Liver (tissue), 3 donors: ENCODE data around the gene CYP4A22.

Experiments
- EGR1 ChIP-seq, 2 donors: IDR thresholded peaks; 2 replicates each; pipeline ENCODE4 v1.6.1; 2016 to 2018; ENCODE audit warnings: antibody characterized with exemption in 2 of 2, low read depth in 2 of 2
- FOXA1 ChIP-seq: IDR thresholded peaks from 2 replicates; pipeline ENCODE4 v1.6.1; 2016; ENCODE audit warnings: antibody characterized with exemption
- GABPA ChIP-seq, 2 donors: IDR thresholded peaks in 1 of 2; conservative IDR thresholded peaks in 1 of 2; 2 replicates each; pipeline ENCODE4 v1.6.1; 2016; ENCODE audit warnings: antibody characterized with exemption in 2 of 2, mild to moderate bottlenecking in 1 of 2, moderate library complexity in 1 of 2
- JUND ChIP-seq, 2 donors: IDR thresholded peaks; 2 replicates each; pipeline ENCODE4 v1.6.1; 2016; ENCODE audit warnings: antibody characterized with exemption in 2 of 2
- RAD21 ChIP-seq, 2 donors: IDR thresholded peaks; 2 replicates each; pipeline ENCODE4 v1.6.1; 2016; ENCODE audit warnings: antibody characterized with exemption in 2 of 2, mild to moderate bottlenecking in 2 of 2
- RXRA ChIP-seq, 2 donors: IDR thresholded peaks; 2 replicates each; pipeline ENCODE4 v1.6.1; 2017 to 2018; ENCODE audit warnings: antibody characterized with exemption in 2 of 2, mild to moderate bottlenecking in 1 of 2
- TAF1 ChIP-seq: conservative IDR thresholded peaks from 2 replicates; pipeline ENCODE4 v1.6.1; 2016; ENCODE audit warnings: antibody characterized with exemption, mild to moderate bottlenecking
- TF ChIP-seq, protein P1 (sequence below): fragments of 150-350 bp; IDR thresholded peaks from 2 replicates; pipeline ENCODE4 v1.5.1; 2017; ENCODE audit warnings: improper control_type of control experiment, low read depth, low read length; ENCODE audit not compliant: missing input control
- TF ChIP-seq, protein P2 (sequence below): IDR thresholded peaks from 2 replicates; pipeline ENCODE4 v1.6.1; 2016; ENCODE audit warnings: antibody characterized with exemption
- TF ChIP-seq, protein P3 (sequence below): IDR thresholded peaks from 2 replicates; pipeline ENCODE4 v1.6.1; 2016; ENCODE audit warnings: antibody characterized with exemption, mild to moderate bottlenecking
- TF ChIP-seq, protein P4 (sequence below): IDR thresholded peaks from 2 replicates; pipeline ENCODE4 v1.6.1; 2016; ENCODE audit warnings: antibody characterized with exemption
- donor health status: healthy.
- donor health status: healthy.

DNA sequence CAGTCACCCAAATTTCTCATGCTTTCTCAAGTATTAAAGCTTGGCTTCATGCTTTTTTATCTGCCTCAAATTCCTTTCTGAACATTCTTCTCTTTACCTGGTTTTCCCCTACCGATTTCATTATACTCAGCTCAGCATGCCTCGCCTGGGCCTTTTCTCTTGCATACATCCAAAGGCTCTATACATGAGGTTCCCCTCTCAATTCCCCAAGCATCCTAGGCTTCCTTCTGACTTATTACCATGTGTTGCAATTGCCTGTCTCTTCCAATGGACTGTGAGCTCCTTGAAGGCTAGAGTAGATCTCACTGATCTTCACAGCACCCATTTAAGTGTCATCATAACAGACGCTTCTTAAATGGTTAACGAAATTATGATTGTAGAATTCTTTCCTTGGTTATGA lies 24.1 kb upstream of the CYP4A22 start:
- TF ChIP-seq, protein P1, sequence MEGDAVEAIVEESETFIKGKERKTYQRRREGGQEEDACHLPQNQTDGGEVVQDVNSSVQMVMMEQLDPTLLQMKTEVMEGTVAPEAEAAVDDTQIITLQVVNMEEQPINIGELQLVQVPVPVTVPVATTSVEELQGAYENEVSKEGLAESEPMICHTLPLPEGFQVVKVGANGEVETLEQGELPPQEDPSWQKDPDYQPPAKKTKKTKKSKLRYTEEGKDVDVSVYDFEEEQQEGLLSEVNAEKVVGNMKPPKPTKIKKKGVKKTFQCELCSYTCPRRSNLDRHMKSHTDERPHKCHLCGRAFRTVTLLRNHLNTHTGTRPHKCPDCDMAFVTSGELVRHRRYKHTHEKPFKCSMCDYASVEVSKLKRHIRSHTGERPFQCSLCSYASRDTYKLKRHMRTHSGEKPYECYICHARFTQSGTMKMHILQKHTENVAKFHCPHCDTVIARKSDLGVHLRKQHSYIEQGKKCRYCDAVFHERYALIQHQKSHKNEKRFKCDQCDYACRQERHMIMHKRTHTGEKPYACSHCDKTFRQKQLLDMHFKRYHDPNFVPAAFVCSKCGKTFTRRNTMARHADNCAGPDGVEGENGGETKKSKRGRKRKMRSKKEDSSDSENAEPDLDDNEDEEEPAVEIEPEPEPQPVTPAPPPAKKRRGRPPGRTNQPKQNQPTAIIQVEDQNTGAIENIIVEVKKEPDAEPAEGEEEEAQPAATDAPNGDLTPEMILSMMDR = no peak
- TF ChIP-seq GABPA (IDR thresholded peaks at IDR 0.05 in 1 of 2, conservative IDR thresholded peaks at IDR 0.05 in 1 of 2) (no peak), JUND (IDR thresholded peaks at IDR 0.05) (no peak), EGR1 (IDR thresholded peaks at IDR 0.05; ENCODE audit: low read depth in 2 of 2) (no peak), RXRA (IDR thresholded peaks at IDR 0.05) (no peak), FOXA1 (no peak), RAD21 (IDR thresholded peaks at IDR 0.05) (no peak), TAF1 (no peak)
- TF ChIP-seq, protein P2, sequence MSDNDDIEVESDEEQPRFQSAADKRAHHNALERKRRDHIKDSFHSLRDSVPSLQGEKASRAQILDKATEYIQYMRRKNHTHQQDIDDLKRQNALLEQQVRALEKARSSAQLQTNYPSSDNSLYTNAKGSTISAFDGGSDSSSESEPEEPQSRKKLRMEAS = no peak
- TF ChIP-seq, protein P3, sequence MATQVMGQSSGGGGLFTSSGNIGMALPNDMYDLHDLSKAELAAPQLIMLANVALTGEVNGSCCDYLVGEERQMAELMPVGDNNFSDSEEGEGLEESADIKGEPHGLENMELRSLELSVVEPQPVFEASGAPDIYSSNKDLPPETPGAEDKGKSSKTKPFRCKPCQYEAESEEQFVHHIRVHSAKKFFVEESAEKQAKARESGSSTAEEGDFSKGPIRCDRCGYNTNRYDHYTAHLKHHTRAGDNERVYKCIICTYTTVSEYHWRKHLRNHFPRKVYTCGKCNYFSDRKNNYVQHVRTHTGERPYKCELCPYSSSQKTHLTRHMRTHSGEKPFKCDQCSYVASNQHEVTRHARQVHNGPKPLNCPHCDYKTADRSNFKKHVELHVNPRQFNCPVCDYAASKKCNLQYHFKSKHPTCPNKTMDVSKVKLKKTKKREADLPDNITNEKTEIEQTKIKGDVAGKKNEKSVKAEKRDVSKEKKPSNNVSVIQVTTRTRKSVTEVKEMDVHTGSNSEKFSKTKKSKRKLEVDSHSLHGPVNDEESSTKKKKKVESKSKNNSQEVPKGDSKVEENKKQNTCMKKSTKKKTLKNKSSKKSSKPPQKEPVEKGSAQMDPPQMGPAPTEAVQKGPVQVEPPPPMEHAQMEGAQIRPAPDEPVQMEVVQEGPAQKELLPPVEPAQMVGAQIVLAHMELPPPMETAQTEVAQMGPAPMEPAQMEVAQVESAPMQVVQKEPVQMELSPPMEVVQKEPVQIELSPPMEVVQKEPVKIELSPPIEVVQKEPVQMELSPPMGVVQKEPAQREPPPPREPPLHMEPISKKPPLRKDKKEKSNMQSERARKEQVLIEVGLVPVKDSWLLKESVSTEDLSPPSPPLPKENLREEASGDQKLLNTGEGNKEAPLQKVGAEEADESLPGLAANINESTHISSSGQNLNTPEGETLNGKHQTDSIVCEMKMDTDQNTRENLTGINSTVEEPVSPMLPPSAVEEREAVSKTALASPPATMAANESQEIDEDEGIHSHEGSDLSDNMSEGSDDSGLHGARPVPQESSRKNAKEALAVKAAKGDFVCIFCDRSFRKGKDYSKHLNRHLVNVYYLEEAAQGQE = no peak
- TF ChIP-seq, protein P4, sequence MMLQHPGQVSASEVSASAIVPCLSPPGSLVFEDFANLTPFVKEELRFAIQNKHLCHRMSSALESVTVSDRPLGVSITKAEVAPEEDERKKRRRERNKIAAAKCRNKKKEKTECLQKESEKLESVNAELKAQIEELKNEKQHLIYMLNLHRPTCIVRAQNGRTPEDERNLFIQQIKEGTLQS = no peak
